Mucosa of rectum (tissue), 2 donors: Measurements from ENCODE around the gene TNFAIP2.

Source experiments
- H3K27ac ChIP-seq, 2 donors: one replicate each; pipeline ENCODE4 v1.7.0; 2013; ENCODE audit warnings: inconsistent platforms in 2 of 2, low read depth in 2 of 2, low read length in 2 of 2
- H3K27me3 ChIP-seq, 2 donors: one replicate each; pipeline ENCODE4 v1.7.0; 2013; ENCODE audit warnings: low read length in 2 of 2; ENCODE audit not compliant: control insufficient read depth in 2 of 2, insufficient read depth in 2 of 2
- H3K36me3 ChIP-seq, 2 donors: one replicate each; pipeline ENCODE4 v1.7.0; 2013; ENCODE audit warnings: low read length in 2 of 2; ENCODE audit not compliant: control insufficient read depth in 2 of 2, insufficient read depth in 2 of 2
- H3K4me1 ChIP-seq, 2 donors: one replicate each; pipeline ENCODE4 v1.7.0; 2013; ENCODE audit warnings: low read length in 2 of 2, mild to moderate bottlenecking in 1 of 2; ENCODE audit not compliant: control insufficient read depth in 2 of 2, insufficient read depth in 2 of 2
- H3K4me3 ChIP-seq, 2 donors: one replicate each; pipeline ENCODE4 v1.7.0; 2013; ENCODE audit warnings: low read length in 2 of 2
- H3K9ac ChIP-seq, 2 donors: one replicate each; pipeline ENCODE4 v1.7.0; 2013; ENCODE audit warnings: low read length in 2 of 2, low read depth in 1 of 2, mild to moderate bottlenecking in 1 of 2
- H3K9me3 ChIP-seq, 2 donors: one replicate each; pipeline ENCODE4 v1.7.0; 2013; ENCODE audit warnings: low read length in 2 of 2; ENCODE audit not compliant: control insufficient read depth in 2 of 2
- donor health status: healthy.
- donor health status: Normal muscosa, but diverticular disease.

The TNFAIP2 gene

GRCh38 chr14:103093856-103094405 lies 29.3 kb upstream of the TNFAIP2 start:
- Histone ChIP-seq H3K9ac (peak overlapping the region; percentile 41 to 64), H3K27ac (peak overlapping the region; percentile 68 to 93), H3K4me3 (peak overlapping the region; percentile 42 to 74)

GRCh38 chr14:103094406-103095209 lies 28.7 kb upstream of the TNFAIP2 start, which contains the start of gene EXOC3L4:
TSS of gene EXOC3L4 (plus strand) at chr14:103094725. CDS start at chr14:103100220, 5,495 bp downstream.
- H3K9me3 ChIP-seq = no peaks in the 10 kb centered on the region
- H3K4me3 ChIP-seq = peak within 1 kb of the TSS; percentile 42 to 74
- H3K36me3 ChIP-seq = no peaks in the 10 kb centered on the region
- H3K9ac ChIP-seq = peak within 1 kb of the TSS; percentile 74 to 77
- H3K27ac ChIP-seq = peak within 1 kb of the TSS; percentile 85 to 93
- peaks cover 22 to 32% of the 10 kb centered on the region in 2 donors for H3K4me1 ChIP-seq
- no peaks in the 10 kb centered on the region for H3K27me3 ChIP-seq

More at GRCh38 chr14:103093856-103094405, 29.3 kb upstream of the TNFAIP2 start:
- H3K27me3 ChIP-seq = no peaks in the 10 kb centered on the region
- H3K9me3 ChIP-seq = no peaks in the 10 kb centered on the region
- peaks cover 22 to 32% of the 10 kb centered on the region in 2 donors for H3K4me1 ChIP-seq
- H3K36me3 ChIP-seq = no peaks in the 10 kb centered on the region

- Histone ChIP-seq H3K4me3 (peak overlapping the region; percentile 42 to 74), H3K9ac (peak overlapping the region; percentile 74 to 77), H3K27ac (peak overlapping the region; percentile 85 to 93), H3K4me1 (peaks cover 22 to 32% of the 10 kb centered on the region in 2 donors), H3K27me3 (no peaks in the 10 kb centered on the region), H3K9me3 (no peaks in the 10 kb centered on the region), H3K36me3 (no peaks in the 10 kb centered on the region)
Measured at GRCh38 chr14:103095210-103095778, 28.0 kb upstream of the TNFAIP2 start.

- Histone ChIP-seq H3K27me3 (no peaks in the 10 kb centered on the region), H3K27ac (no peak overlapping the region), H3K4me1 (peaks cover 22 to 27% of the 10 kb centered on the region in 2 donors), H3K9me3 (no peaks in the 10 kb centered on the region), H3K4me3 (no peak overlapping the region), H3K9ac (no peak overlapping the region), H3K36me3 (no peaks in the 10 kb centered on the region)
Measured at GRCh38 chr14:103096387-103096786, 26.9 kb upstream of the TNFAIP2 start.

GRCh38 chr14:103097244-103097993 lies 25.8 kb upstream of the TNFAIP2 start:
- peaks cover 18 to 22% of the 10 kb centered on the region in 2 donors for H3K4me1 ChIP-seq
- no peaks in the 10 kb centered on the region for H3K27me3 ChIP-seq
- H3K9ac ChIP-seq = no peak overlapping the region
- no peaks in the 10 kb centered on the region for H3K9me3 ChIP-seq
- H3K36me3 ChIP-seq = no peaks in the 10 kb centered on the region
- no peak overlapping the region for H3K27ac ChIP-seq
- H3K4me3 ChIP-seq = no peak overlapping the region

- no peaks in the 10 kb centered on the region for H3K36me3 ChIP-seq
- H3K9me3 ChIP-seq = no peaks in the 10 kb centered on the region
- peaks cover 19 to 23% of the 10 kb centered on the region in 2 donors for H3K4me1 ChIP-seq
- H3K27me3 ChIP-seq = no peaks in the 10 kb centered on the region
- H3K4me3 ChIP-seq = no peak overlapping the region
- no peak overlapping the region for H3K9ac ChIP-seq
- H3K27ac ChIP-seq = no peak overlapping the region
Measured at GRCh38 chr14:103097994-103098957, 25.0 kb upstream of the TNFAIP2 start.

- Histone ChIP-seq H3K4me1 (peaks cover 20 to 25% of the 10 kb centered on the region in 2 donors), H3K27me3 (no peaks in the 10 kb centered on the region), H3K9me3 (no peaks in the 10 kb centered on the region), H3K4me3 (no peak overlapping the region), H3K27ac (no peak overlapping the region), H3K9ac (no peak overlapping the region), H3K36me3 (no peaks in the 10 kb centered on the region)
Measured at GRCh38 chr14:103099081-103099732, 24.1 kb upstream of the TNFAIP2 start.

GRCh38 chr14:103099733-103100280 lies 23.5 kb upstream of the TNFAIP2 start:
- H3K36me3 ChIP-seq = no peaks in the 10 kb centered on the region
- H3K9me3 ChIP-seq = no peaks in the 10 kb centered on the region
- H3K9ac ChIP-seq = no peak overlapping the region
- H3K4me3 ChIP-seq = no peak overlapping the region
- H3K27ac ChIP-seq = peak overlapping the region in 1 of 2 donors; percentile 32
- peaks cover 23 to 28% of the 10 kb centered on the region in 2 donors for H3K4me1 ChIP-seq
- peaks cover 0 to 4% of the 10 kb centered on the region in 2 donors for H3K27me3 ChIP-seq
